HG03045 (cell line): Measurements from ENCODE around the gene ABCC4.
A peak's percentile ranks its signal among the peaks of the same experiment; 100 is the strongest.

ENCODE experiments used
- ATAC-seq: cut with Tn5 transposase; IDR thresholded peaks from one replicate; pipeline ENCODE4 v1.9.1; 2021; ENCODE audit warnings: mild to moderate bottlenecking, moderate library complexity; ENCODE audit not compliant: unreplicated experiment

Gene ABCC4

GRCh38 chr13:95233026-95233635, 68.1 kb downstream of the ABCC4 start:
- no peak for ATAC-seq

GRCh38 chr13:95231393-95231792, 69.9 kb downstream of the ABCC4 start:
- no peak for ATAC-seq

GRCh38 chr13:95229855-95230254, 71.4 kb downstream of the ABCC4 start:
- no peak for ATAC-seq

- ATAC-seq: no peak
Measured at GRCh38 chr13:95228130-95228529, 73.1 kb downstream of the ABCC4 start.

GRCh38 chr13:95226932-95227695, 74.1 kb downstream of the ABCC4 start:
- peak; percentile 82 for ATAC-seq

- peak; percentile 13 for ATAC-seq
Measured at GRCh38 chr13:95226476-95226875, 74.8 kb downstream of the ABCC4 start.

GRCh38 chr13:95226050-95226449, 75.2 kb downstream of the ABCC4 start:
- ATAC-seq: no peak

GRCh38 chr13:95224064-95224463, 77.2 kb downstream of the ABCC4 start:
- no peak for ATAC-seq

- ATAC-seq: peak; percentile 54
Measured at GRCh38 chr13:95222733-95223018, 78.6 kb downstream of the ABCC4 start.

- ATAC-seq: peak; percentile 26
Measured at GRCh38 chr13:95221971-95222732, 79.1 kb downstream of the ABCC4 start.

- no peak for ATAC-seq
Measured at GRCh38 chr13:95220611-95221010, 80.6 kb downstream of the ABCC4 start.

- ATAC-seq: no peak
Measured at GRCh38 chr13:95217920-95218830, 83.1 kb downstream of the ABCC4 start.

- ATAC-seq: no peak
Measured at GRCh38 chr13:95216182-95216581, 85.1 kb downstream of the ABCC4 start.

- ATAC-seq: no peak
Measured at GRCh38 chr13:95212983-95213850, 88.0 kb downstream of the ABCC4 start.

- no peak for ATAC-seq
Measured at GRCh38 chr13:95209109-95209508, 92.1 kb downstream of the ABCC4 start.

- peak; percentile 83 for ATAC-seq
Measured at GRCh38 chr13:95207769-95208366, 93.4 kb downstream of the ABCC4 start.

GRCh38 chr13:95206116-95206515, 95.1 kb downstream of the ABCC4 start:
- no peak for ATAC-seq

GRCh38 chr13:95204231-95204765, 97.0 kb downstream of the ABCC4 start:
- ATAC-seq: no peak
